ENCODE results near the gene KMT2D.

GRCh38 chr12:49017891-49018260, 42.7 kb downstream of the KMT2D start:
- TF ChIP-seq CTCF (IDR thresholded peaks at IDR 0.05; ENCODE audit: low read depth, low read length) (no peak), EZH2phosphoT487 (IDR thresholded peaks at IDR 0.05; ENCODE audit: low read depth) (no peak)

Measured in OCI-LY3 (cell line).